Esophagus (tissue), 2 donors: Measurements from ENCODE around the gene NTRK3. TPM values are rescaled to one million over a fixed set of nuclear protein-coding genes. Genes with fewer than 3 reads are reported as not detected.
A peak's percentile ranks its signal among the peaks of the same experiment; 100 is the strongest.

Experiments
- H3K27ac ChIP-seq, 2 donors: one replicate each; pipeline ENCODE4 v1.5.1; 2013; ENCODE audit warnings: low read depth in 2 of 2, mild to moderate bottlenecking in 2 of 2, inconsistent platforms in 1 of 2, low read length in 1 of 2, moderate library complexity in 1 of 2
- H3K27me3 ChIP-seq, 2 donors: one replicate each; pipeline ENCODE4 v1.6.1; 2013; ENCODE audit warnings: low read length in 2 of 2, control low read depth in 1 of 2, mild to moderate bottlenecking in 1 of 2; ENCODE audit not compliant: insufficient read depth in 2 of 2, control insufficient read depth in 1 of 2
- H3K36me3 ChIP-seq, 2 donors: one replicate each; pipeline ENCODE4 v1.6.1; 2013; ENCODE audit warnings: low read length in 1 of 2; ENCODE audit not compliant: control insufficient read depth in 2 of 2, insufficient read depth in 2 of 2
- H3K4me1 ChIP-seq, 2 donors: one replicate each; pipeline ENCODE4 v1.6.1; 2013; ENCODE audit warnings: low read length in 1 of 2; ENCODE audit not compliant: control insufficient read depth in 2 of 2, insufficient read depth in 2 of 2
- H3K4me3 ChIP-seq, 2 donors: one replicate each; pipeline ENCODE4 v1.5.1; 2013; ENCODE audit warnings: low read length in 2 of 2, mild to moderate bottlenecking in 2 of 2, low read depth in 1 of 2, moderate library complexity in 1 of 2
- H3K9me3 ChIP-seq, 2 donors: one replicate each; pipeline ENCODE4 v1.6.1; 2013; ENCODE audit warnings: mild to moderate bottlenecking in 2 of 2, low read depth in 1 of 2, low read length in 1 of 2, moderate library complexity in 1 of 2; ENCODE audit not compliant: control insufficient read depth in 2 of 2, insufficient read depth in 1 of 2
- WGBS, 2 donors: extraction: QIAGEN DNeasy Blood & Tissue Kit; methylation state at CpG; one replicate each; pipeline ENCODE4 v1.1.7; 2013; 5-methylcytosine and 5-hydroxymethylcytosine counted together
- polyA plus RNA-seq, 2 donors: library from polyadenylated mRNA; stranded (reverse); fragments of 200-250 nt; gene quantifications; one replicate each; pipeline ENCODE4 v1.2.3, GENCODE V29; 2013
- donor health status: healthy with polysubstance abuse.
- donor health status: Bipolar disorder and iron deficiency.

NTRK3 gene
- polyA plus RNA-seq, 2 donors: 0.61 to 0.77 TPM

GRCh38 chr15:88126695-88127431, 129.7 kb downstream of the NTRK3 start:
- H3K4me3 ChIP-seq: no peak overlapping the region
- no peaks in the 10 kb centered on the region for H3K36me3 ChIP-seq
- peaks cover 0 to 2% of the 10 kb centered on the region in 2 donors for H3K27me3 ChIP-seq
- 40 to 52% methylated on average over 6 of the region's 6 CpGs for WGBS, 2 donors
- peak overlapping the region in 1 of 2 donors; percentile 15 for H3K27ac ChIP-seq
- no peaks in the 10 kb centered on the region for H3K4me1 ChIP-seq
- H3K9me3 ChIP-seq: no peaks in the 10 kb centered on the region

GRCh38 chr15:88125576-88125975, 131.0 kb downstream of the NTRK3 start:
- H3K27ac ChIP-seq: no peak overlapping the region
- no peaks in the 10 kb centered on the region for H3K4me1 ChIP-seq
- WGBS, 2 donors: 69 to 72% methylated on average over 7 of the region's 7 CpGs
- H3K27me3 ChIP-seq: peaks cover 0 to 4% of the 10 kb centered on the region in 2 donors
- no peak overlapping the region for H3K4me3 ChIP-seq
- no peaks in the 10 kb centered on the region for H3K36me3 ChIP-seq
- H3K9me3 ChIP-seq: no peaks in the 10 kb centered on the region

- Histone ChIP-seq H3K9me3 (no peaks in the 10 kb centered on the region), H3K27ac (no peak overlapping the region), H3K4me3 (no peak overlapping the region), H3K36me3 (no peaks in the 10 kb centered on the region), H3K4me1 (no peaks in the 10 kb centered on the region), H3K27me3 (peaks cover 0 to 4% of the 10 kb centered on the region in 2 donors)
- WGBS, 2 donors: 60 to 72% methylated on average over 5 of the region's 5 CpGs
These were observed 132.3 kb downstream of the NTRK3 start for GRCh38 chr15:88124199-88124598.

GRCh38 chr15:88121968-88122530, 134.5 kb downstream of the NTRK3 start:
- H3K27me3 ChIP-seq: peaks cover 0 to 4% of the 10 kb centered on the region in 2 donors
- no peak overlapping the region for H3K4me3 ChIP-seq
- H3K4me1 ChIP-seq: no peaks in the 10 kb centered on the region
- no peak overlapping the region for H3K27ac ChIP-seq
- WGBS, 2 donors: 80 to 88% methylated on average over 2 of the region's 2 CpGs
- no peaks in the 10 kb centered on the region for H3K36me3 ChIP-seq
- peaks cover 0 to 6% of the 10 kb centered on the region in 2 donors for H3K9me3 ChIP-seq

- H3K27me3 ChIP-seq: peaks cover 0 to 4% of the 10 kb centered on the region in 2 donors
- no peaks in the 10 kb centered on the region for H3K4me1 ChIP-seq
- H3K4me3 ChIP-seq: no peak overlapping the region
- H3K36me3 ChIP-seq: no peaks in the 10 kb centered on the region
- H3K27ac ChIP-seq: no peak overlapping the region
- peaks cover 0 to 6% of the 10 kb centered on the region in 2 donors for H3K9me3 ChIP-seq
- 78 to 79% methylated on average over 3 of the region's 3 CpGs for WGBS, 2 donors
These were observed 136.5 kb downstream of the NTRK3 start for GRCh38 chr15:88120026-88120425.

DNA sequence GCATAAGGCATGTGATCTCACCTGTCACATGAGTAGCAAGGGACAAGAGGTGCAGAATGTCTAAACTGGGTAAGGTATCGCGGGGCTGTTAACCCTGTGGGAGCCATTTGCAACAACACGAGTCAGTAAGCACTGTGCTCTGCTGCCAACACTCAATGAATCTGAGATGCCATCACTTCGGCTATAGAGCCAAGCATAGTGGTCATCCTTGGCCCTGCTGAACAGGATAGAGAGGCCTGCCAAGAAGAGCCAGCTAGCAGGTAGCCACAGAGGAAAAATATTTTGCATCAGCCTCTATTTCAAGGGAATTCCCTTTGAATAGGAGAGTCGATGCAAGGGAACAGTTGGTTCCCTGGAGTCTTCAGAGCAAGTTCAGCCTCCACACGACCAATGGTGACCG, 137.8 kb downstream of the NTRK3 start:
- Histone ChIP-seq H3K4me3 (no peak overlapping the region), H3K9me3 (peaks cover 0 to 6% of the 10 kb centered on the region in 2 donors), H3K4me1 (no peaks in the 10 kb centered on the region), H3K36me3 (no peaks in the 10 kb centered on the region), H3K27me3 (peaks cover 0 to 4% of the 10 kb centered on the region in 2 donors), H3K27ac (no peak overlapping the region)
- WGBS, 2 donors: 76 to 79% methylated on average over 7 of the region's 7 CpGs

DNA sequence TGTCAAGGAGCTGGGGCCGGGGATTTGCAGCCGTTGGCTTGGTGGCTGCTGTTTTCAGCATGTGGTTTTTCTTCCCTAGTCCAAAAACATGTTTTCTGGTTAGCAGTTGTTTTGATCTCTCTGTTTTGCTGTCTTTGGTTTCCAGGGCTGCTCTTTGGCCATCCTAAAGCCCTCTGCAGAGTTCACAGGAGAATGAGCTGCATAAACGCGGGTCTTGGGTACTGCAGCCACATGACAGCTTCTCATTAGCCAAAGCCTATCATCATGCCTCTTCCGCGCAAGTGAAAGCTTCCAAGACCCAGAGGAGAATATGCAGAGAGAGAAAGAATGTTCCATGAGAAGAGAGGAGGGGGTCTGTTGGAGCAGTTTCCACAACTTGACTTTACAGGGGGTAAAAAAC, 138.5 kb downstream of the NTRK3 start:
- Histone ChIP-seq H3K27me3 (peaks cover 0 to 4% of the 10 kb centered on the region in 2 donors), H3K4me3 (no peak overlapping the region), H3K36me3 (no peaks in the 10 kb centered on the region), H3K9me3 (peaks cover 0 to 6% of the 10 kb centered on the region in 2 donors), H3K4me1 (no peaks in the 10 kb centered on the region), H3K27ac (no peak overlapping the region)
- WGBS, 2 donors: 77 to 78% methylated on average over 6 of the region's 6 CpGs

DNA sequence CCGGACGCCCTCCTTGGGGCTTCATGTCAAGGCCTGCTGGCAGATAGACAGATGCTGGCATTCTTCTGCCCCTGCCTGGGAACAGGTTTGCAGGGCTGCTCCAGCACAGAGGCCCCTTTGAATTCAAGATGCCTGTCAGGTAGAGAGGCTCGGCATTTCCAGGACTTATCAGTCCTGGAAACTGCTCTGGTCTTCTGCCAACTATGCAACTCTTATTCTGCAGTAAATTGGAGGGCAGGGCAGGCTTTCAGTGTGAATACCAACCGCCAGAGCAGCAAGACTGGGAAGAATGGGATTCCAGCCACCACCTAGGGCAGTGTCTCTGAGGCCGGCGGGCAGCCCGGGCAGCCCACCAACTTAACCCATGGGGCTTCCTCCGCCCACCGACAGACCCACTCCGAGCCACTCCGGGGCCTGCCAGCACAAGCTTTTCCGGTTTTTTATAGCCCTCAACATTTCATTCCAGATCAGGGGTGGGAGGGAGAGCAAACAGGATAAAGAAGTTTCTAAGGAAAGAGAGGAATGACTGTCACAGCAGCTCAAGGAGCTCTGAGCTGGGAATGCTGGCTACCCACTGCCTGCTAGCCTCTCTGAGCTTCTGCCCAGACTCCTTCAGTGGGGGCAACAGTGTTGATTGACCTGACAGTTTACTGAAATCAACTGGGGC, 140.9 kb downstream of the NTRK3 start:
- Histone ChIP-seq H3K4me3 (no peak overlapping the region), H3K9me3 (peaks cover 0 to 6% of the 10 kb centered on the region in 2 donors), H3K36me3 (no peaks in the 10 kb centered on the region), H3K4me1 (no peaks in the 10 kb centered on the region), H3K27ac (no peak overlapping the region), H3K27me3 (no peaks in the 10 kb centered on the region)
- 46 to 54% methylated on average over 12 of the region's 12 CpGs for WGBS, 2 donors

DNA sequence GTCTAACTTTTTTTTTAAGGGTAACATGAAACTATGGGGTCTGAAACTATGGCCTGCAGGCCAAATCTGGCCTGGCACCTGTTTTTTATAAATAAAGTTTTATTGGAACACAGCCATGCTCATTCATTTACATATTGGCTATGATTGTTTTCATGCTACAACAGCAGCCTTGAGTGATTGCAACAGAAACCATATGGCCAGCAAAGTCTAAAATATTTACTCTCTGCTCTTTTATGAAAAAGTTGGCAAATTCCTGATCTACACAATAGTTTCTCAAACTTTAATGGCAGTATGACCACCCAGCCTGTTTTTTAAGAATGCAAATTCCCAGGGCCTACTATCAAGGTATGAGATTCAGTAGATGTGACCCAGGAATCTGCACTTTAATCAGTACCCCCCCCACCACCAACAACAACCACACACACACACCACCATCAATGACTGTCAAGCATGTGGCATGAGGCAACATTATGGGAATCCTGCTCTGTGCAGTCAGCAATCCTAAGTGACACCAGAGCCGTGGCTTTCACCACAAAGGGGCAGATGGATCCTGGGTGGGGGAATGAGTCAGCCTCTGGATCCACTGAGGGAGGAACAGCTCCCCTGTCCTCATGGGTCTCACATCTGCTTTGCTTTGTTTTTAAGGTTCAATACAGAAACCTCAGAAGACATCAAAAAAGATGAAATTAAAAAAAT, 142.8 kb downstream of the NTRK3 start:
- H3K27me3 ChIP-seq: no peaks in the 10 kb centered on the region
- 30 to 31% methylated on average over 1 of the region's 1 CpG for WGBS, 2 donors
- H3K27ac ChIP-seq: no peak overlapping the region
- no peaks in the 10 kb centered on the region for H3K36me3 ChIP-seq
- H3K4me1 ChIP-seq: no peaks in the 10 kb centered on the region
- no peak overlapping the region for H3K4me3 ChIP-seq
- H3K9me3 ChIP-seq: peaks cover 0 to 6% of the 10 kb centered on the region in 2 donors
